Upper lobe of left lung (tissue), 4 donors: ENCODE measurements around the gene AMDHD2.

ENCODE experiments used
- EP300 ChIP-seq, 4 donors: sonication (generic); formaldehyde crosslinking; IDR thresholded peaks; one replicate each; pipeline ENCODE4 v1.5.1; 2017; ENCODE audit warnings: antibody characterized with exemption in 4 of 4, control low read depth in 2 of 4
- POLR2A ChIP-seq, 4 donors: fragments of 450-650 bp; IDR thresholded peaks; one replicate each; pipeline ENCODE4 v1.5.1; 2016 to 2017; ENCODE audit warnings: antibody characterized with exemption in 4 of 4, mild to moderate bottlenecking in 2 of 4
- POLR2AphosphoS5 ChIP-seq, 2 donors: sonication (generic); formaldehyde crosslinking; IDR thresholded peaks; one replicate each; pipeline ENCODE4 v1.5.1; 2017; ENCODE audit warnings: antibody characterized with exemption in 2 of 2
- TF ChIP-seq, protein P1 (sequence below), 6 experiments: fragments of 450-650 bp in 4 of 6; fragments of 200-600 bp in 2 of 6; sonication (generic) in 2 of 6; IDR thresholded peaks; one replicate each; pipeline ENCODE4 v1.5.1; 2016 to 2019; ENCODE audit warnings: antibody characterized with exemption in 6 of 6

DNA sequence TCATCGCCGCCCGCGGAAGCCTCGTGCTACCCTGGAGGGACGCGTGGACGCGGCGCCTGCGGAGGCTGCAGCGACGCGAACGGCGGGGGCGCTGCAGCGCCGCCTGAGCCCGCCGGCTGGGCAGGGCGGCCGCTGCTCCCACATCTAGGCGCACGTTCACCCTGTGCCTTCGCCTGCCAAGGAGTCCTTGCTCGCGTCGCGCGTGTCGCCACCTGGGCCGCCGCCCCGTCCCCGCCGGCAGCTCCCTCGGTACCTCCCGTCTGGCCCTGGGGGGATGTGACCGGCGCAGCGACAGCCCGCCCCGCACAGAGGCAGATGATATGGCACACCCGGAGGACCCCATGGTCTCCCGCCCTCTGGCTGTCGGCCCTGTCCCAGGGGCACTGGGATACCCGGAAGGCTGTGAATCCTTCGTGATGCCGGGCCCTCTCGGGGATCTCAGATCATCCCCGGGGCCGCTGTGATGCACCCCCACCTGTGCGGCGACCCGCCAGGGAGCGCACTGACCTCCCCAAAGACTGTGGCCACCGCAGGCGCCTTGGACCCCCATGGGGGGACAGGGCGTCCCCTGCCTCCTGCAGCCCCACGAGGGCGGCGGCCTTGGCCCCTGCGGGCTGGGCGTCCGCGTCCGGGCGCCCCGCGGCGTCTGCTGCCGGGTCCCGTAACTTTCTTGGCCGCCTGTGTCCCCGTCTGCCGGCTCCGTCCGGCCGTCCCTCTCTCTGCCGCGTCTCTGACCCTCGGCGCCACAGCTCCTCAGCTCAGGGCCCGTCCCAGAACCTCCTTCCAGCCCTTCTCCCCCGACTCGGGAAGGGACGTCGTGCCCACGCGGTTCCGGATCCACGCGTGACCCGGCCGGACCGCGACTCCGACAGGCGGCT, 45.9 kb upstream of the AMDHD2 start:
- TF ChIP-seq POLR2A (IDR thresholded peaks at IDR 0.05) (no peak), POLR2AphosphoS5 (IDR thresholded peaks at IDR 0.05) (no peak), EP300 (IDR thresholded peaks at IDR 0.05) (no peak)
- TF ChIP-seq, protein P1, sequence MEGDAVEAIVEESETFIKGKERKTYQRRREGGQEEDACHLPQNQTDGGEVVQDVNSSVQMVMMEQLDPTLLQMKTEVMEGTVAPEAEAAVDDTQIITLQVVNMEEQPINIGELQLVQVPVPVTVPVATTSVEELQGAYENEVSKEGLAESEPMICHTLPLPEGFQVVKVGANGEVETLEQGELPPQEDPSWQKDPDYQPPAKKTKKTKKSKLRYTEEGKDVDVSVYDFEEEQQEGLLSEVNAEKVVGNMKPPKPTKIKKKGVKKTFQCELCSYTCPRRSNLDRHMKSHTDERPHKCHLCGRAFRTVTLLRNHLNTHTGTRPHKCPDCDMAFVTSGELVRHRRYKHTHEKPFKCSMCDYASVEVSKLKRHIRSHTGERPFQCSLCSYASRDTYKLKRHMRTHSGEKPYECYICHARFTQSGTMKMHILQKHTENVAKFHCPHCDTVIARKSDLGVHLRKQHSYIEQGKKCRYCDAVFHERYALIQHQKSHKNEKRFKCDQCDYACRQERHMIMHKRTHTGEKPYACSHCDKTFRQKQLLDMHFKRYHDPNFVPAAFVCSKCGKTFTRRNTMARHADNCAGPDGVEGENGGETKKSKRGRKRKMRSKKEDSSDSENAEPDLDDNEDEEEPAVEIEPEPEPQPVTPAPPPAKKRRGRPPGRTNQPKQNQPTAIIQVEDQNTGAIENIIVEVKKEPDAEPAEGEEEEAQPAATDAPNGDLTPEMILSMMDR (IDR thresholded peaks at IDR 0.05): peak; percentile 22 to 66 (median 52)
